Left colon (tissue), 2 donors: ENCODE data around the gene PLAGL2. TPM values are rescaled to one million over a fixed set of nuclear protein-coding genes. Genes with fewer than 3 reads are reported as not detected.
"Not testable (repeated sequence)": the region's sequence is repeated elsewhere in the genome, so short reads cannot be mapped to it uniquely, and the experiment has no call there.

Experiments used
- ATAC-seq: fragments of 200-7000 bp; cut with Tn5 transposase; one replicate; pipeline ENCODE4 v1.9.1; 2020; ENCODE audit warnings: mild to moderate bottlenecking, moderate library complexity
- DNase-seq, 2 donors: peaks; one replicate each; pipeline ENCODE4 v3.0.0-alpha.2; 2020
- intact Hi-C, 2 donors: fragments of 100-400 bp; cut with DNase I in 1 of 2; cut with micrococcal nuclease in 1 of 2; formaldehyde crosslinking; loops; one replicate each; pipeline versions ENCODE4 v1.11.2 to v1.14.0; 2022; cut with DNase I, micrococcal nuclease
- total RNA-seq, 2 donors: library from RNA; stranded (reverse); fragmentation: NEBNext Ultra II Directional; extraction: Animal tissue kit (Norgen Biotek cat#: 25700); gene quantifications; one replicate each; pipeline ENCODE4 v1.2.1, GENCODE V29; 2021
- donor health status: DM: no; HTN: no; CAD: no.
- donor health status: DM: yes; HTN: yes; CAD: no.

Gene PLAGL2
- total RNA-seq, 2 donors from 2014 or later = 13.4 to 28.0 TPM

DNA sequence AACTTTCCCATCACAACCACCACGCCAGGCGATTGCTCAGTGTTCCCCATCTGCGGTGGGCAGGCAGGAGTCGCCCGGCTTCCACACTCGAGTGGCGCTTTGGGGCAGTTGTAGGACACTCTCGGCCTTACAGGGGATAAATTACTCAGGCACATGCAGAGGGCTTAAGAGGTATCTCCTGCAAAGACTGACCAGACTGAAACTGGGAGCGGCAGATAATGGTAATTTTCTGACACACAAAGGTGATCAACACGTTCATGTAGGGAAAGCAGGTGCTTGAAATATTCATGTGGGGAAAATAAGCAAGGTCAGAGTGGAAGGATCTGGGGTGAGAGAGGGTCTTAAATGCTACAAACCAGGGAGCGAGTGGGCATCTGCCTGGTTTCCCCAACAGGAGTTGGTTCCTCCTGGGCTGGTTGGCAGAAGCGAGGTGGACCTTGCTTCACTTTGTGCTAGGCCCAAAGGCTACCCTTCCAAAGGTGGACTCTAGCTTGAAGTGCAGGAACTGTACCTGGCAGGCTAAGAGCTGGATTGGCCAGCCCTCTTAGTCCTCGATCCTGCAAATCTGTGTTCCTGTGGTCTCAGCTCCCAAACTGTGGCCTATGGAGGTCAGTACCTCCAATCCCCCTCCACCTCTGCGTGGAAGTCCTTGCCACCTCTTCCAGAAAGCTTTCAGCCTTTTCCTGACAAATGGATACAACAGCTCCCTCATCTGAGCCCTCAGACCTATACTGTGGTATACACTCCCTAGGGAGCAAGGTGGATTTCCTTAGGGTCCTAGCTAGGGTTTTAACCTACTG is 16.7 kb downstream of the PLAGL2 start:
- ATAC-seq (peak; percentile 12), DNase-seq (peak in 1 of 2 donors; percentile 22)
- intact Hi-C loops = no loop called here

DNA sequence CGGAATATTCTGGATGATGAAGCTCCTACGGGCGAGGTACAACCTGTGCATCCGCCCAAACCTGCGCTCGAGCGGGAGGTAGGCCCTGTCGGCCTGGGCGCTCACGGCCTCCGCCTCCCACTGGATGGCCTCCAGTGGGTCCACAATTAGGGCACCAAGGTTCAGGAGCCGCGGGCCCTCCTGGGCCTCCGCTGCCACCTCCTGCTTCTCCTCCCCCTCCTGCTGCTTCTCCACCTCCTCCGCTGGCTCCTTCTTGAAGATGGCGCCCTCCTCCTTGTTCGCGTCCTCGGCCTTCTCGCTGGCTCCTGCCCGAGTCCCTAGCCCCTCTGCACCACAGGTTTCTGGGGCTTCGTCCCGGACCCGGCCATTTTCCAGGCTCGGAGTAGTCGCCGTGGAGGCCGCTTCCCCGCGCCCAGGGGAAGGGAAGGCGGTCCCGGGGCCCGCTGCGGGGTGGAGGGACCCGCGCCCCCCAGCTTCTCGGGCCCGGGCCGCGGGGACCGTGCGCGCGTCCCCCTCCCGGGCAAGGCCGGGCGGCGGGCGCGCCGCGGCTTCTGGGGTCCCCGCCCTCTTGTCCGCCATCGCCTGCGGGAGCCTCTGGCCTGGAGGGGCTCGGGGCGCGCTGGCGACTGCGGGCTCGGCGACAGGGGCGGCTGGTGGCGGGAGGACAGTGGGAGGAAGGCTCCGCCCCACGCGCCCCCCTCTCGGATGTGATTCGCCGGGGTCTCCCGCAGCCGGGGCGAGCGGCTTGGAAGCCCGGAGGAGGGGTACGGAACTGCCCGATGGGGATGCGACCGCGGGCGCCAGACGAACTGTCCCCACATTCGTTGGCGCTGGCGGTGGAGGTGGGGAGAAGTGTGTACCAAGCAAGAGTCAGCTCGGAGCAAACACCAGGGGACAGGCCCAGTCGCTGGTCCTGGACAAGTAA is 17.6 kb downstream of the PLAGL2 start:
- peak; percentile 42 to 51 for DNase-seq
- ATAC-seq = peak; percentile 63
- intact Hi-C loops = no loop called here

DNA sequence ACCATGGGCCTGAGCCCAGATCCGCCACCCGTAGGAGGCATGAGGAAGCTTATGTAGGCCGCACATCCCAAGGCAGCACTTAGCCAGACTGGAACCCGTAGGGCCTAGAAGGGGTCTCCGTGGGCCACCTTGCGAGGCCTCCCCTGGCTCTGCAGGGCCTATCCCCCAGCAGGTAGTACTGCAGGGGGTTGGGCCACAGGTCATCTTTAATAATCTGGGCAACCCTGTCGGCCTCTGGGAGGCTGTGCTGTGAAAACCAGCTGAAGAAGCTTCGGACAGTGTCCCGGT is 18.5 kb downstream of the PLAGL2 start:
- no peak for DNase-seq
- ATAC-seq = no peak
- intact Hi-C loops = no loop called here

DNA sequence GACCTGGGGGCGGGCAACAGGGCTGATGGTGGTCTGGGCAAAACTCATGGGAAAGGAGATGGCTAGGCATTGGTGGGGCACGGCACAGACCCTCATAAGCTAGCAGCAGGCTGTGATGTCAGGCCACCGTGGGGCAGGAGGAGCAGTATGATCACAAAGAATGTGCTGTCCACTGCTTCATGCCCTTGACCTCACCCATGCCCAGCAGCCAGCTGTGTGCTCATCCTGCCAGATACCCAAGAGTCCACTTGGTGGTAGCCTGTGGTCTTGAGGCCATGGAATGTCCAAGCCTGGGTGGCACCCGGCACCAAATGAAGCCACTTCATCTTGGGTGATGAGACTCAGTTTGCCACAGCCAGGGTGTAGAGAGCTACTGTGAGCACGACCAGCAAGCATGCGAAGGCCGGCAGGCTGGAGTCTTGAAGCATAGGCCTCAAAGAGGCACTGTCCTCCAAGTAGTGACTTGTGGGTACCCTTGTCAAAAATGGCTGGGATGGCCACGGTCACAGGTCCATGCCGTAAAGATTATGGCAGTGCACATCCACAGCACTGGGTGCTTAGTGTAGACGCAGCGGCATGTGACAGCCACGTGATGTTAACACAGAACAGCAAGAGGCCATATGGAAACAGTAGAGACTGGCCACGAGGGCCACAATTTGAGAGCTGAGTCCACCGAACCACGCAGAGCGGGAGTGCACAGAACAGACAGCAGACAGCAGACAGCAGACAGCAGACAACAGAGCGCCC is 19.0 kb downstream of the PLAGL2 start:
- intact Hi-C loops = no loop called here
- DNase-seq (no peak), ATAC-seq (no peak)

DNA sequence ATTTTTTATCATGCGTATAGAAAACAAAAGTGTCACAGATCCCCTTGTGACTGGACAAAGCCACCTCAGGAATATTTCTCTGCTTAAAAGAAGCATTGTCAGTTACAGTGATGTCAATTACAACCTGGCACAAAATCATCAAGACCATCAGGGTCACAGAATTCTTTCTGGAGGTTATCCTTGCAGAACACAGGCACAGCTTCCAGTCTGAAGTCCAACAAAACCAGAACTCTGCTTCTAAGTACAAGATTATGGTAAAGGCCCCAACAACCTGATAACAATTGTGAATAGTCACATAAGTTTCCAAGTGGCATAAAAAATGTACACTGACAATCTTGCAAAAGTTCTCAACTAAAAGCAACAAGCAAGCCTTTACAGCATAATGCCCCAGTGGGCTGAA is 21.0 kb downstream of the PLAGL2 start:
- intact Hi-C loops = no loop called here
- DNase-seq (no peak), ATAC-seq (no peak)

DNA sequence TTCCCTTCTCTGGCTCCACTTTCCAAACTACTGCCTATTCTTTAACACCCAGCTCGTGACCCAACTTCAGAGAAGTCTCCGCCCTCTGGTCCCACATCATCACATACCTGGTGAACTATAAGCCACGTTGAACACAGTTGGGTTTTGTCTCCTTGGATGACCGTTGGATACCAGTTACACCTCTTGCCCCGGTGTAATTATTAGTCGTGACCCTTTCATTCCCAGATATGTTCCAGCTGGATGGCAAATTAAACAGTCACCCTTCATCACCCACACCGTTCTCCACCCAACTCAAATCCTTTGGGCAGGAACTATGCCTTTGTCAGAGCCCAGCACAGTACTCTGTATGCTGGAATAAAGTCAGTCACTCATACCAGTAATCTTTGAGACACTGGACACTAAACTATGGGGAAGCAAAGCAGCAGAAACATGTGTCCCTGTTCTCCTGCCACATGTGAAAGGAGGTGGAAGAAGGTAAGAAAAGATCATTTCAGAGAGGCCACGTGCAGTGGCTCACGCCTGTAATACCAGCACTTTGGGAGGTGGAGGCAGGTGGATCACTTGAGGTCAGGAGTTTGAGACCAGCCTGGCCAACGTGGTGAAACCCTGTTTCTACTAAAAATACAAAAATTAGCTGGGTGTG is 22.5 kb downstream of the PLAGL2 start:
- no peak for ATAC-seq
- DNase-seq = no peak
- intact Hi-C loops = no loop called here

DNA sequence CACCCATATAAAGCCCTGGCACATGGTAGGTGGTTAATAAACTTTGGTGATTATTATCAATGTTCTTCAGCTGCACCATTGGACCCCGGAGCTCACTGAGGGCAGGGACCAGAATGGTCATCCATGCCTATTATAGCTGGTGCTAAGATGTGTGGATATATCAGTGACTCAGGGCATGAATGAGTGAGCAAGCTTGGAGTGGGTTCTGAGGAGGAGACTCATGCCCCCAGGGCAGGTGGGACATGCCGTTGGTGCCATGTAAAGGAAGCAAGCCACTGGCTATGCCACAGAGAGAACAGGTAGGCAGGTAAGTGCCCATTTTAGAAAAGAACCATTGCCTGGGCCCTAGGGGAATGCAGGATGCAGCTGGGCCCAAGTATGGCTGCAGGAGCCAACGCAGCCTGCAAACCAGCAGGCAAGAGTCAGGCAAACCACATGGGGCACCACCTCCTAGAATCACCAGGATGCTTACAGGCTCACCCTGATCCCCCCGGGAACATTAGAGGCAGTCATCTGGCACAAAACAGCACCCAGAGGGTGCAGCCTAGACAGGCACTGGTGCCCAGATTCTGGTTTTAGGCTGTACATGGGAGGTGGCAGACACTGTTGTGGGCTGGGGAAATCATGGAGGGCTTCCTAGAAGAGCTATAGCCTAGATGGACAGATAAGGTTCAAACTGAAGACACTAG is 23.5 kb downstream of the PLAGL2 start:
- intact Hi-C loops = no loop called here
- DNase-seq (no peak), ATAC-seq (no peak)

DNA sequence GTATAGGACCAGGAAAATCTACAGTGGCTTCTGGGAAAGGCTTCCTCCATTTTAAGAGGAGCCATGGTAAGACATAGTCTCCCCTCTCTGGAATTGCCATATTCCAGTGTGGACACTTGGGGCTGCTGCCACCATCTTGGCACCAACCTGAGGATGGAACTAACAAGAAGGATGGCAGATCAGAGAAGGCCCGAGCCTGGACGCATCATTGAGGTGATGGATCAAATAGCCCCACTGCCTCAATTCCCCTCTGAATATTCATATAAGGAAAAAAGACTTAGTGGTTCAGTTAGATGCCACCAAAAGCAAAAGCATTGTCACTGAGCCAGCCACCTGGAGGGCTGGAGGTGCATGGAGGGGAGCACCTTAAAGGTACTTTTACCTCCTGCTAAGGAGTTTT is 25.9 kb downstream of the PLAGL2 start:
- ATAC-seq (no peak), DNase-seq (no peak)
- intact Hi-C loops = no loop called here

DNA sequence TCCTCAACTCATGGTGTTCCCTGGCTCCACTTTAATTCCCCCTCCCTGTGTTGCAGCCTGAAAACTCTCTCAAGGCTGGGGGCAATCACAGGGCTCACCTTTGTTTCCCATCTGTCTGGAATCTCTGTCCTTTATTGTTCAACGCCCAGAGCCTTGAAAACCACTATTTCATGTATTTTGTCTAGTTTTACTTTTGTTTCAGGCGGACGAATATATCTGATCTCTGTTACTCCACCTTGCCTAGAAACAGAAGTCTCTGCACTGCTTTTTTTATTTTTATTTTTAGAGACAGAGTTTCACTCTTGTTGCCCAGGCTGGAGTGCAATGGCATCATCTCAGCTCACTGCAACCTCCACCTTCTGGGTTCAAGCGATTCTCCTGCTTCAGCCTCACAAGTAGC is 27.6 kb downstream of the PLAGL2 start:
- ATAC-seq (no peak), DNase-seq (no peak)
- intact Hi-C loops = no loop called here

DNA sequence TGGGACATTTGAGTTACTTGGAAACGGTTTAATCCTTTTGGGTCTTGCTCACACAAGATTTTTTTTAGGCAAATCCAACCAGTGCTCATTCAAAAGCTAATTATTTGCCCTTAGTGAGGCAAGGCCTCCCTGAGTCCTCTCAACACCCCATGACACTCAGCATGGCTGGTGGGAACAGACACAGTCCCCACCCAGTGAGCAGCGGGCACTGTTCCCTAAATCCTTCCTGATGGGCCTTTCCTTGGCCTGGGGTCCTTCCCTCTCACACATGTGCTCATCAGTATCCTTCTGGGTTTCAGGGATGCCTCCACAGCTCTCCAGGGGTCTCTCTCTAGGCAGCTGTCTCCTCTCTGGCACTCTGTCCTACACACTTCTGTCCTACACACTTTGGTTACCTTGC is 28.0 kb downstream of the PLAGL2 start:
- intact Hi-C loops = no loop called here
- ATAC-seq (no peak), DNase-seq (no peak)

DNA sequence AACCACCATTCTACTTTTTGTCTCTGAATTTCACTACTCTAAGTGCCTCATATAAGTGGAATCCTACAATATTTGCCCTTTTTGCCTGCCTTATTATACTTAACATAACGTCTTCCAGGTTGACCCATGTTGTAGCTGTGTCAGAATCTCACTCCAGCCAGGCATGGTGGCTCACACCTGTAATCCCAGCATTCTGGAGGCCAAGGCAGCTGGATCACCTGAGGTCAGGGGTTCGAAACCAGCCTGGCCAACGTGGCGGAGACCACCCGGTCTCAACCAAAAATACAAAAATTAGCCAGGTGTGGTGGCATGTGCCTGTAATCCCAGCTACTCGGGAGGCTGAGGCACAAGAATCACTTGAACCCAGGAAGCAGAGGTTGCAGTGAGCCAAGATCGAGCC is 29.8 kb downstream of the PLAGL2 start:
- ATAC-seq, intact Hi-C loops, DNase-seq: not testable (repeated sequence)

DNA sequence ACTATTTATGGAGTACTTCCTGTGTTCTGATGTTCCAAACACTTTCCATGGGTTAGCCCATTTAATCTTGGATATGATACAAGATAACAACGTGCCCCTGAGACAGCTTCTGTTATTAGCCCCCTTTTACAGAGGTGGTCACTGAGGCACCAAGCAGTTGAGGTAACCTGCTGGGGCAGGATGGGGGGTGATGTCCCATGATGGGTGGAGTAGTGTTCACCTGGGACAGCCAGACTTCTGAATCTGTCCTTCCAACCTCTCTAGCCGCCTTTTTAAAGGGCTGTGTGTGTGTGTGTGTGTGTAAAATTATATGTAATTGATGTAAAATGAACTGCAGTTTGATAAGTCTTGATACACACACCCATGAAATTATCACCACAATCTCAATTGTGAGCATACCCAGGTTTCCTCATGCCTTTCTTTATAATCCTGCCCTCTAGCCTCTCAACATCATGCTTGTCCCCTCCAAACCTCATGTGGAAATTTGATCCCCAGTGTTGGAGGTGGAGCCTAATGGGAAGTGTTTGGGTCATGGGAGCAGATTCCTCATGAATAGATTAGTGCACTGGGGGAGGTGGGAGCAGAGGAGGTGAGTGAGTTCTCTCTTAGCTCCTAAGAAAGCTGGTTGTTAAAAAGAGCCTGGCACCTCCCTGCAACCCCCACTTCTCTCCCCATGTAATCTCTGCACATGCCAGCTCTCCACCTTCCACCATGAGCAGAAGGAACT is 39.2 kb downstream of the PLAGL2 start:
- intact Hi-C loops = no loop called here
- DNase-seq = no peak
- no peak for ATAC-seq

DNA sequence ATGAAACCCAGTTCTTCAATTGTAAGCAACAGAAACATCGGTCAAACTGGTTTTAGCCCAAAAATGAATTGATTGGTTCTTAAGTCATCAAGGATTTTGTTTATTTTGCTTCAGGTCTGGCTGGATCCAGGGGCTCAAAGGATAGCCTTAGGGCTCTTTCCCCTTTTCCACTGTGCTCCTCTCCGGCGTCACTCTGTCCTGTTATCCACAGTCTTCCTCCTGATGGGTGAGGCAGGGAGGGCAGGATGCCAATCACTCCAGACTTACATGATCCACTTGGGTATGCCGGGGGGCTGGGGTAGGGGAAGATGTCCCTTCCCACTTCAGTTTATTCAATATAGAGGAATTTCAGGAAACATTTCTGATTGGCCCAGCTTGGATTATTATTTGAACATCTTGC is 40.0 kb downstream of the PLAGL2 start:
- DNase-seq = no peak
- ATAC-seq = no peak
- intact Hi-C loops = no loop called here

DNA sequence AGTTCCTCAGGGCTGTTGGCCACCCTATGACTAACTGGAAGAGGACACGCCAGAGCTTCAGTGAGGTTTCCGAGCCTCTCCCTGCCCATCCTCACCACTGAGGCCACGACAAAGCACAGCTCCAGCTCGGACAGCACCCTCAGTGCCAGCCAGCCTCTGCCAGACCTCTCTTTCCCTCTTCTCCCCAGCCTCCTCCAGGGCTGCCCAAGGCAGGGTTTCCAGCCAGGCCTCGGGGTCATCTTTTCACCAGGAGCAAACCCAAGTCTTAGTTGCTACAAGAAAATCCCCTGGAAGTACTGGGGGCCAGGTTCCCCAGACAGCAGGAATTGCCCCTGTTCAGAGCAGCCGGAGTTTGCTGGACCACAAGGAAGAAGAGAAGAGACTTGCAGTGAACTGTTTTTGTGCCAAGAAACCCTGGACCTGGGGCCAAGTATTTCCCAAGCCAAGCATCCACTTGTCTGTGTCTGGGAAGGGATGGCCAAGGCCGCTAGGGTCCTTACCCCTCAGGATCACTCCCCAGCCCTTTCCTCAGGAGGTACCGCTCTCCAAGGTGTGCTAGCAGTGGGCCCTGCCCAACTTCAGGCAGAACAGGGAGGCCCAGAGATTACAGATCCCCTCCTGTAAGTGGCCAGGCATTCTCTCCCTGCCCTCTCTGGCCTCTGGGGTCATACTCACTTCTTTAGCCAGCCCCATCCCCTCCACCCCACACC is 41.6 kb downstream of the PLAGL2 start:
- DNase-seq (no peak), ATAC-seq (peak; percentile 17)
- intact Hi-C loops = no loop called here

DNA sequence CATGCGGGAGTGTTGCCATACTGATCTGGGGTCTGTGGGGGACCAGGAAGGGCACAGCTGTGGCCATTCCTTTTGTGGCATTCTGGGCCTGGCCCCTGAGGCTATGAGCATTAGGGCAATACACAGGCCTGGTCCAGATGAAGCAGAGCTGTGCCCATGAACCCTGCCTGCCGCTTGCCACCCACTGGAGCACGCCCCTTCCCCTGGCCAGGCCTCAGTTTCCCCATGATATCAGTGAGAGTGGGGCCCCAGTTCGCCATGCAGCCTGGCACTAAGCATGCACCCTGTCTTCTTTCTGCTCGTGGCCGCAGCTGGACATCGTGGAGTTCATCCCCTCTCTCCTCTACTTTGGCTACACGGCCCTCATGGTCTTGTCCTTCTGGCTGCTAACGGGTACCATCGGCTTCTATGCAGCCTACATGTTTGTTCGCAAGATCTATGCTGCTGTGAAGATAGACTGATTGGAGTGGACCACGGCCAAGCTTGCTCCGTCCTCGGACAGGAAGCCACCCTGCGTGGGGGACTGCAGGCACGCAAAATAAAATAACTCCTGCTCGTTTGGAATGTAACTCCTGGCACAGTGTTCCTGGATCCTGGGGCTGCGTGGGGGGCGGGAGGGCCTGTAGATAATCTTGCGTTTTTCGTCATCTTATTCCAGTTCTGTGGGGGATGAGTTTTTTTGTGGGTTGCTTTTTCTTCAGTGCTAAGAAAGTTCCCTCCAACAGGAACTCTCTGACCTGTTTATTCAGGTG is 42.4 kb downstream of the PLAGL2 start:
- no peak for DNase-seq
- intact Hi-C loops = no loop called here
- no peak for ATAC-seq

DNA sequence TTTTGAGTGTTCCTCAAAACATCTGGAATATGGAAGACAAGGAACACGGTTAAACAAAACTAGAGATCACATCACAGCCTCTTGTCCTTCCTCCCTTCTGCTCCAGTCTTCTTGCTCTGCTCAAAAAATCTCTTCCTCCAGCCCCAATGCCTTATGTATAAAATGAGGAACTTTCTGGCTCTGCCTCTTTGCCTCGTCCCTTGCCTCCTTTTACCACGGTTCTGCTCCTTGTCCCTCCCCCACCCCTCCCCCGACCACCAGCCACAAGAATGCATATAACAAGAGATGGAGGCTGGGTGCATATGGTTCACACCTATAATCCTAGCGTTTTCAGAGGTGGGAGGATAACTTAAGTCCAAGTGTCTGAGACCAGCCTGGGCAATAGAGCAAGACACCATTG is 43.6 kb downstream of the PLAGL2 start:
- intact Hi-C loops = no loop called here
- DNase-seq = no peak
- ATAC-seq = no peak

DNA sequence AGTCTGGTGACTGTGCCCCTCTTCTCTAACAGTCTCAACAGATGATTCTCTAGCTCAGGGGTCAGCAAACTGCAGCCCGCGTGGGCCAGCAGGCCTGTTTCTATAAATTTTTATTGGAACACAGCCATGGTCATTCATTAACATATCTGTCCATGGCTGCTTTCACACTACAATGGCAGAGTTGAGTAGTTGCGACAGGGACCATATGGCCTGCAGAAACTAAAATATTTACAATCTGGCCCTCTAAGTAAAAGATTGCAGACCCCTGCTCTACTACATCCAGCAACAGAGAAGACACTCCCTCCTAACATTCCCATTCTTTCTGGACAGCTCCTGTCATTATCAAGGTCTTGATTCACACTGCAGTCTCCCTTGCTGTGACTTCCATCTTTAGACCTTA is 45.2 kb downstream of the PLAGL2 start:
- ATAC-seq (no peak), DNase-seq (no peak)
- intact Hi-C loops = no loop called here
